GM12872 (cell line): ENCODE results near the gene KRTAP5-5.

Source experiments
- CTCF ChIP-seq: IDR thresholded peaks from 3 replicates; pipeline ENCODE4 v1.5.1; 2011; ENCODE audit warnings: low read depth, mild to moderate bottlenecking, low read length, moderate library complexity; ENCODE audit not compliant: insufficient read depth

KRTAP5-5 gene

DNA sequence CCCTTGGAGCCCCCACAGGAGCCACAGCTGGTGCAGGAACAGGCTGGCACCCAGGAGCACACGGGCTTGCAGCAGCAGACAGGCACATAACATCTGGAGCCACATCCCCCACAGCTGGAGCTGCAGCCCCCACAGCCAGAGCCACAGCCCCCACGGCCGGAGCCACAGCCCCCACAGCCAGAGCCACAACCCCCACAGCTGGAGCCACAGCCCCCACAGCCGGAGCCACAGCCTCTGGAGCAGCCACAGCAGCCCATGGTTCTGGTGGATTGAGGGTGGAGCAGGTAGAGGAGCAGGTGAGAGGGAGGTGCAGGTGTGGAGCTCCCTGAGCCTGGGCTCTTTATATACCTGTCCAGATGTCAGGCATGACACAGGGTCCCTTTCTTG lies 31.6 kb upstream of the KRTAP5-5 start, which contains the start of gene KRTAP5-2:
Gene KRTAP5-2 (minus strand): TSS at position 301 of the 387 bp plus-strand sequence. CDS start 44 bp downstream, at position 257.
- no peak for TF ChIP-seq CTCF

DNA sequence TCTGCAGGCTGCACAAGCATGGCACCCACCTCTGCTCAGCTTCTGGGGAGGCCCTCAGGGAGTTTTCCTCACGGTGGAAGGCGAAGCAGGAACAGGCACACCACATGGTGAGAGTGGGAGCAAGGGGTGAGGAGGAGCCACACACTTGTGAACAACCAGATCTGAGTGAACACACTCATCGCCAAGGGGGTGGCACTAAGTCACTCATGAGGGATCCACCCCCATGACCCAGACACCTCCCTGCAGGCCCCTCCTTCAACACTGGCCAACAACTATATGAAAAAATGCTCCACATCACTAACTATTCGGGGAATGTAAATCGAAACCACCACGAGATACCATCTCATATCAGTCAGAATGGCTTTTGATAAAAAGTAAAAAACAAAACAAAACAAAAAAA lies 30.8 kb upstream of the KRTAP5-5 start:
- TF ChIP-seq CTCF: no peak

GRCh38 chr11:1600626-1601025 lies 28.9 kb upstream of the KRTAP5-5 start:
- TF ChIP-seq CTCF: no peak

DNA sequence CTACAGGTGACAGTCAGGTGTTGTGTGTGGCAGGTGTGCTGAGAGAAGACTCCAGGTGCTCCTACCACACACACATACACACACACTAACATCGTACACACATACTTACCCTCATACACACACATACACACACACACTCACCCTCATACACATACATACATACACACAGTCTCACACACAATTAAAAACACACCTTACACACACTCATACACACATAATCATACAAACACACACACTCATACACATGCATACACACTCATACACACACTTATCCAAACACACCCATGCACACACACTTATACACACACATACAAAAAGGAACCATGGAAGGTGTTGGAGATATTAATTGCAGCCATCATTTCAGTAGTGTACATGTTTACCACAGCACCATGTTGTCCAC lies 25.9 kb upstream of the KRTAP5-5 start:
- no peak for TF ChIP-seq CTCF

- TF ChIP-seq CTCF: no peak
Observed at GRCh38 chr11:1604181-1604580, 25.4 kb upstream of the KRTAP5-5 start.

DNA sequence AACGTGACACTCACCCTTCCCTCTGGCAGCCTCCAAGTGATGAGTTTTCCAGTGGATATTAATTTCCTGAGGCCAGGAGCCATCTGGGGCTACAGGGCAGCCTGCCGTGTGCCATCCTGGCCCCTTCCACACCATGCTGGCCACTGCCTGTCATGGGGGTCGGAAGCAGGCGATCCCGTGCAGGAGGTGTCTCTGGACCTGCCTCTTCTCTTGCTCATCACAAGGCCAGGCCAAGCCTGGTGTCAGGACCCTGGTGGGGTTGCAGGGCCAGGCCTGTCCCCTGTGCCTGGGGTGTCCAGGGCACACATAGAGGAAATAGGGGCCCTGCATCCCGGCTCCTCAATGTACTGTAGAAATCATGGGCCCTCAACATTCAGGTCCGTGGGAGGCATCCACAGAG lies 24.9 kb upstream of the KRTAP5-5 start:
- no peak for TF ChIP-seq CTCF

GRCh38 chr11:1608363-1608762 lies 21.2 kb upstream of the KRTAP5-5 start, which contains the start of gene KRTAP5-3:
TSS of gene KRTAP5-3 (minus strand) at chr11:1608463. CDS start at chr11:1608385, 78 bp downstream.
- no peak for TF ChIP-seq CTCF

DNA sequence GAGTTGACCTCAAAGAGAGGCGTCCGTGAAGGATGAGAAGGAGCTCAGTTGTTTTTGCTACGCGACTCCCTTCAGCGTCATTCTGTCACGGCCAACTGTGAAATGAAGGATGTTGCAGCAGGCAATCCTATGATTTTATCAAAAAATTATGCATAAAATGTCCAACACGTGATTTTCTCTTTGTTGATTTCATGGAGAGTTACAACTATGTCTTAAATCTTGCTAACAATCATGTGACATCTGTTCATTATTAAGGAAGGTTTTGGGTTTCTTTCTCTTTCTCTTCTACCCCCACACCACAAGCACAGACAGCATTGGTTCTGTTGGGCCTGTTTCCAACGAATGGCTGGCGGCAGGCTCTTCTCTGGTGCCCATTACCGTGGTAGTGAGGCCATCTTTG lies 11.3 kb upstream of the KRTAP5-5 start:
- no peak for TF ChIP-seq CTCF
